Kidney tubule cell (primary cell): ENCODE data around the gene PPRC1.
"Not testable (repeated sequence)": the region's sequence is repeated elsewhere in the genome, so short reads cannot be mapped to it uniquely, and the experiment has no call there.

ENCODE experiments used
- DNase-seq: peaks from one replicate; pipeline ENCODE4 v3.0.0-alpha.2; 2018; ENCODE audit warnings: low spot score

Gene PPRC1

GRCh38 chr10:102188941-102189898 is 56.4 kb downstream of the PPRC1 start:
- not testable (repeated sequence) for DNase-seq

- no peak for DNase-seq
Measured at GRCh38 chr10:102191956-102192355, 59.1 kb downstream of the PPRC1 start.

GRCh38 chr10:102195296-102195870 is 62.5 kb downstream of the PPRC1 start:
- no peak for DNase-seq

GRCh38 chr10:102196893-102197292 is 64.1 kb downstream of the PPRC1 start:
- no peak for DNase-seq

- no peak for DNase-seq
Measured at GRCh38 chr10:102198027-102198426, 65.2 kb downstream of the PPRC1 start.
